22Rv1 (cell line): Measurements from ENCODE around the gene AFDN.

ENCODE experiments used
- CTCF ChIP-seq: fragments of 450-650 bp; IDR thresholded peaks from 2 replicates; pipeline ENCODE4 v1.5.1; 2017; ENCODE audit warnings: mild to moderate bottlenecking
- ZFX ChIP-seq: fragments of 450-650 bp; IDR thresholded peaks from 2 replicates; pipeline ENCODE4 v1.6.1; 2017; ENCODE audit warnings: antibody characterized with exemption, borderline replicate concordance

- TF ChIP-seq ZFX (no peak), CTCF (no peak)
Measured at GRCh38 chr6:167917551-167918154, 90.9 kb downstream of the AFDN start.
